ENCODE results near the gene ADAMTS15.

DNA sequence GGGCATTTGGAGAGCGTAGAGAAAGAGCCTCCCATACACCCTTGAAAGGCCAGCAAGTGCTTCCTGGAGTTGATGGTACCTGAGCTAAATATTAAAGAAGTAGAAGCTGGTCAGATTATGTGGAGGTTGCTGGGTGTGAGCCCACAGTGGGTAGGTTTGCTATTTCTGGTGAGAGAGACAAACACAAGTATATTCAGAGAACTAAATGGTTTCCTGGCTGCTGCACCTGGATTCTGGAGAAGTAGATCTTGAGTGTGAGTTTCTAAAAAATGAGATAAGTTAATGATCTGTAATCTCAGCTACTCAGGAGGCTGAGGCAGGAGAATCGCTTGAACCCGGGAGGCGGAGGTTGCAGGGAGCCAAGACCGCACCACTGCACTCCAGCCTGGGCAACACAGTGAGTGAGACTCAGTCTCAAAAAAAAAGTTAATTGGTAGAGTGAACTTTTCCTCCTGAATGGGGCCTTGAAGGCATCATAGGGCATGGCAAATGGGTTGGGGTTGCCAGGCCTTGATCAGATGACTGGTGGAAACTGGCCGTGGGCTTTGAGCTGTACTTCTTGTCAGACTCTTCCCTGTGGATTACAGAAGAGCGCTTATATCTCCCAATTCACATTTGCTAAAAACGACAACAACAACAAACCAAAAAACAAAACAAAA, 75.8 kb downstream of the ADAMTS15 start:
- TF ChIP-seq CTCF (IDR thresholded peaks at IDR 0.05) = no peak
- TF ChIP-seq POLR2A (IDR thresholded peaks at IDR 0.05) = no peak
- no peak for TF ChIP-seq POLR2AphosphoS5 (IDR thresholded peaks at IDR 0.05)

Data from breast epithelium (tissue), 3 donors.